ENCODE data around the gene ELF5. TPM values are rescaled to one million over a fixed set of nuclear protein-coding genes. Genes with fewer than 3 reads are reported as not detected.

Gene ELF5
- total and polyA plus RNA-seq, 2 of the 8 experiments (the other 6 are each of a cell fraction or from before 2014, with no cell fraction given) = not detected

GRCh38 chr11:34512840-34513681 is 533 bp downstream of the ELF5 start (continued):
- TF ChIP-seq RBBP5 (IDR thresholded peaks at IDR 0.05; ENCODE audit: borderline replicate concordance, low read depth, low read length) = no peak
- no peak for TF ChIP-seq EGR1 (IDR thresholded peaks at IDR 0.05; ENCODE audit: borderline replicate concordance, low read depth, low read length)
- no peak for TF ChIP-seq SUZ12 (IDR thresholded peaks at IDR 0.05; ENCODE audit: low read length)
- no peak for TF ChIP-seq CEBPB (IDR thresholded peaks at IDR 0.05; ENCODE audit: low read depth, low read length)
- TF ChIP-seq KDM5A (IDR thresholded peaks at IDR 0.05; ENCODE audit: low read length) = no peak
- no peak for TF ChIP-seq CBX5 (IDR thresholded peaks at IDR 0.05; ENCODE audit: low read depth, low read length)
- peak; percentile 60; the same call in 1 of the 2 replicates for TF ChIP-seq CREB1 (IDR thresholded peaks at IDR 0.05)
- no peak for TF ChIP-seq RXRA (IDR thresholded peaks at IDR 0.05; ENCODE audit: insufficient read depth, low read depth, low read length)
- no peak for TF ChIP-seq ZNF274 (IDR thresholded peaks at IDR 0.05; ENCODE audit: borderline replicate concordance, extremely low read depth, low read length)
- peak; percentile 84 for TF ChIP-seq KDM1A (IDR thresholded peaks at IDR 0.05; ENCODE audit: borderline replicate concordance, low read length)
- no peak for TF ChIP-seq JUND (IDR thresholded peaks at IDR 0.05; ENCODE audit: low read length)
- no peak for TF ChIP-seq SRF (IDR thresholded peaks at IDR 0.05; ENCODE audit: low read depth, low read length)
- TF ChIP-seq ASH2L (IDR thresholded peaks at IDR 0.05; ENCODE audit: low read length) = no peak
- no peak for TF ChIP-seq CHD1 (IDR thresholded peaks at IDR 0.05; ENCODE audit: low read depth, low read length)
- TF ChIP-seq E2F6 (IDR thresholded peaks at IDR 0.05) = no peak
- TF ChIP-seq POU5F1 (IDR thresholded peaks at IDR 0.05; ENCODE audit: low read depth, low read length) = no peak
- TF ChIP-seq TBP (IDR thresholded peaks at IDR 0.05; ENCODE audit: low read depth, low read length) = no peak
- peak in 1 of 2 experiments; percentile 86; a peak in 2 of 4 replicates for TF ChIP-seq HDAC2 (IDR thresholded peaks at IDR 0.05; ENCODE audit: borderline replicate concordance in 1 of 2, low read depth in 2 of 2, low read length in 2 of 2)
- no peak for TF ChIP-seq BCL11A (IDR thresholded peaks at IDR 0.05; ENCODE audit: low read depth in 2 of 2, low read length in 2 of 2)
- no peak for TF ChIP-seq RFX5 (IDR thresholded peaks at IDR 0.05; ENCODE audit: borderline replicate concordance, low read depth, low read length)
- no peak for TF ChIP-seq SIN3A (conservative IDR thresholded peaks at IDR 0.05 in 1 of 2, IDR thresholded peaks at IDR 0.05 in 1 of 2; ENCODE audit: low read depth in 1 of 2, low read length in 2 of 2)
- no peak for TF ChIP-seq SP1 (IDR thresholded peaks at IDR 0.05; ENCODE audit: low read depth, low read length)
- no peak for TF ChIP-seq POLR2A (IDR thresholded peaks at IDR 0.05; ENCODE audit: control extremely low read depth in 1 of 2, low read depth in 2 of 2, low read length in 2 of 2)
- no peak for TF ChIP-seq TEAD4 (IDR thresholded peaks at IDR 0.05; ENCODE audit: low read depth, low read length)

Measured in H1 (cell line).